ENCODE measurements around the gene TSHZ2.
"Not testable (repeated sequence)": the region's sequence is repeated elsewhere in the genome, so short reads cannot be mapped to it uniquely, and the experiment has no call there.

Gene TSHZ2

GRCh38 chr20:53395188-53395923 is 423.2 kb downstream of the TSHZ2 start:
- no peak for DNase-seq

GRCh38 chr20:53399083-53399482 is 426.9 kb downstream of the TSHZ2 start:
- DNase-seq, result no peak

- no peak for DNase-seq
Observed at GRCh38 chr20:53399592-53400335, 427.6 kb downstream of the TSHZ2 start.

- DNase-seq, result no peak
Observed at GRCh38 chr20:53402233-53403005, 430.3 kb downstream of the TSHZ2 start.

GRCh38 chr20:53403029-53403428 is 430.9 kb downstream of the TSHZ2 start:
- DNase-seq, result no peak

- DNase-seq, result no peak
Observed at GRCh38 chr20:53405139-53405538, 433.0 kb downstream of the TSHZ2 start.

- no peak for DNase-seq
Observed at GRCh38 chr20:53406580-53406979, 434.4 kb downstream of the TSHZ2 start.

- peak; percentile 34 for DNase-seq
Observed at GRCh38 chr20:53408691-53409446, 436.7 kb downstream of the TSHZ2 start.

GRCh38 chr20:53409447-53409717 is 437.2 kb downstream of the TSHZ2 start:
- DNase-seq, result no peak

GRCh38 chr20:53411129-53411528 is 439.0 kb downstream of the TSHZ2 start:
- no peak for DNase-seq

- no peak for DNase-seq
Observed at GRCh38 chr20:53411891-53412290, 439.7 kb downstream of the TSHZ2 start.

- no peak for DNase-seq
Observed at GRCh38 chr20:53412577-53413185, 440.5 kb downstream of the TSHZ2 start.

- no peak for DNase-seq
Observed at GRCh38 chr20:53413186-53413631, 441.1 kb downstream of the TSHZ2 start.

GRCh38 chr20:53413845-53414244 is 441.7 kb downstream of the TSHZ2 start:
- DNase-seq, result not testable (repeated sequence)

- DNase-seq, result no peak
Observed at GRCh38 chr20:53419693-53420460, 447.7 kb downstream of the TSHZ2 start.

GRCh38 chr20:53421343-53421742 is 449.2 kb downstream of the TSHZ2 start:
- no peak for DNase-seq

- DNase-seq, result no peak
Observed at GRCh38 chr20:53422039-53422438, 449.9 kb downstream of the TSHZ2 start.

- DNase-seq, result no peak
Observed at GRCh38 chr20:53423587-53424146, 451.5 kb downstream of the TSHZ2 start.

GRCh38 chr20:53425481-53425880 is 453.3 kb downstream of the TSHZ2 start:
- DNase-seq, result no peak

GRCh38 chr20:53425941-53426340 is 453.8 kb downstream of the TSHZ2 start:
- DNase-seq, result no peak

GRCh38 chr20:53426766-53427312 is 454.7 kb downstream of the TSHZ2 start:
- no peak for DNase-seq

Measured in fibroblast of skin of scalp (primary cell).